ENCODE results near the gene CAPNS1. TPM values are rescaled to one million over a fixed set of nuclear protein-coding genes. Genes with fewer than 3 reads are reported as not detected.

Gene CAPNS1
- total and polyA plus RNA-seq, 9 of the 15 experiments (the other 6 are each of a cell fraction or from before 2014, with no cell fraction given): 77.9 to 576 (median 258) TPM

GRCh38 chr19:36152019-36152351 is 12.1 kb downstream of the CAPNS1 start:
- Histone ChIP-seq H4K20me1 (replicated peaks; ENCODE audit: control insufficient read depth, insufficient read depth, low read length) (no peaks in the 10 kb centered on the region), H3K9me1 (ENCODE audit: control insufficient read depth, insufficient read depth, low read length) (no peaks in the 10 kb centered on the region), H2AFZ (ENCODE audit: low read depth, low read length) (no peak overlapping the region), H3K9me3 (replicated peaks; ENCODE audit: control insufficient read depth, insufficient read depth, low read depth, low read length) (no peaks in the 10 kb centered on the region), H3K27ac (ENCODE audit: extremely low read depth, low read depth, low read length) (no peak overlapping the region), H3K27me3 (ENCODE audit: control insufficient read depth in 2 of 2, insufficient read depth in 2 of 2, low read length in 2 of 2) (no peaks in the 10 kb centered on the region), H3K4me1 (replicated peaks in 1 of 2; ENCODE audit: control insufficient read depth in 2 of 2, insufficient read depth in 2 of 2, low read length in 2 of 2) (peaks cover 0 to 13% of the 10 kb centered on the region in 2 experiments; a peak in 2 of 5 replicates), H3K9ac (ENCODE audit: insufficient read depth in 1 of 2, low read depth in 2 of 2, low read length in 2 of 2) (no peak overlapping the region), H3K79me2 (ENCODE audit: control insufficient read depth, insufficient read depth, low read length) (no peaks in the 10 kb centered on the region), H3K4me2 (ENCODE audit: insufficient read depth, low read length) (no peak overlapping the region), H3K36me3 (ENCODE audit: control insufficient read depth, insufficient read depth, low read length) (peaks cover 46% of the 10 kb centered on the region; the same call in 2 of the 3 replicates), H3K4me3 (no peak overlapping the region)
- intact Hi-C loops (cut with micrococcal nuclease) (no loop called here), in situ Hi-C loops (cut with MboI) (no loop called here)
- FAIRE-seq (no peak), ATAC-seq (no peak), DNase-seq (ENCODE audit: extremely low read depth in 1 of 4, low spot score in 3 of 4) (peak in 1 of 4 experiments; percentile 26)
- CTCF ChIA-PET (ENCODE audit: low intra/inter-chr PET ratio): no interaction called here
- POLR2A ChIA-PET: no interaction called here
- BruUV-seq (replicated peaks): no TSS peak
- 94% methylated on average over 7 of the region's 16 CpGs for WGBS (ENCODE audit: insufficient coverage, low coverage, missing lambda C conversion rate)
- TF ChIP-seq ATF1 (CRISPR knock-in tag; IDR thresholded peaks at IDR 0.05) (no peak), ATF1 (tag; IDR thresholded peaks at IDR 0.05) (no peak), RBM22 (IDR thresholded peaks at IDR 0.05; ENCODE audit: low read depth, low read length, poor library complexity, severe bottlenecking) (peak; percentile 36), ZNF57 (CRISPR knock-in tag; IDR thresholded peaks at IDR 0.05) (no peak), RHOXF2B (CRISPR knock-in tag; conservative IDR thresholded peaks at IDR 0.05) (no peak), POLR2G (IDR thresholded peaks at IDR 0.05; ENCODE audit: low read depth, low read length) (0 out of 2 replicates have a peak, but pooled peaks have one; percentile 56), TEAD2 (tag; IDR thresholded peaks at IDR 0.05) (no peak), CHCHD3 (CRISPR knock-in tag; IDR thresholded peaks at IDR 0.05) (no peak), HOXB6 (CRISPR knock-in tag; IDR thresholded peaks at IDR 0.05; ENCODE audit: borderline replicate concordance) (no peak), SMARCB1 (IDR thresholded peaks at IDR 0.05; ENCODE audit: insufficient read length, low read depth) (no peak), ZFX (CRISPR knock-in tag; IDR thresholded peaks at IDR 0.05) (no peak), RFX1 (IDR thresholded peaks at IDR 0.05) (no peak), RBFOX2 (IDR thresholded peaks at IDR 0.05; ENCODE audit: low read depth, low read length) (peak; percentile 53), RBM17 (IDR thresholded peaks at IDR 0.05; ENCODE audit: borderline replicate concordance, low read depth, low read length) (no peak), LEF1 (IDR thresholded peaks at IDR 0.05) (no peak), ZSCAN29 (IDR thresholded peaks at IDR 0.05) (no peak), CBFA2T2 (conservative IDR thresholded peaks at IDR 0.05) (no peak), ZMIZ1 (IDR thresholded peaks at IDR 0.05; ENCODE audit: low read depth in 2 of 2, low read length in 2 of 2) (no peak), ZNF707 (CRISPR knock-in tag; conservative IDR thresholded peaks at IDR 0.05) (no peak), ZNF212 (CRISPR knock-in tag; IDR thresholded peaks at IDR 0.05) (no peak), RAD21 (CRISPR knock-in tag; conservative IDR thresholded peaks at IDR 0.05 in 1 of 2, IDR thresholded peaks at IDR 0.05 in 1 of 2) (no peak), MIER1 (IDR thresholded peaks at IDR 0.05; ENCODE audit: low read depth) (no peak), NFXL1 (CRISPR knock-in tag; IDR thresholded peaks at IDR 0.05) (no peak), USF1 (CRISPR knock-in tag; IDR thresholded peaks at IDR 0.05) (no peak)

Measured in K562 (cell line).